Nephron (organoid): Measurements from ENCODE around the gene PARP2.

Source experiments
- H3K27ac Mint-ChIP-seq, 3 experiments: 2 replicates each; pipeline ENCODE4 v1.8.0; 2020; ENCODE audit warnings: mixed read lengths in 3 of 3, mild to moderate bottlenecking in 2 of 3, moderate library complexity in 1 of 3
- H3K27me3 Mint-ChIP-seq: 2 replicates; pipeline ENCODE4 v1.8.0; 2021; ENCODE audit warnings: low read depth, mild to moderate bottlenecking, moderate library complexity, mixed read lengths
- H3K36me3 Mint-ChIP-seq: 2 replicates; pipeline ENCODE4 v1.8.0; 2020; ENCODE audit warnings: low read depth, mixed read lengths
- H3K4me1 Mint-ChIP-seq: 2 replicates; pipeline ENCODE4 v1.8.0; 2020; ENCODE audit warnings: mixed read lengths
- H3K4me3 Mint-ChIP-seq, 3 experiments: 2 replicates each; pipeline ENCODE4 v1.8.0; 2020; ENCODE audit warnings: mild to moderate bottlenecking in 3 of 3, mixed read lengths in 3 of 3, moderate library complexity in 2 of 3
- H3K9me3 Mint-ChIP-seq: 2 replicates; pipeline ENCODE4 v1.8.0; 2020; ENCODE audit warnings: mixed read lengths
- CTCF ChIP-seq, 3 experiments: fragments of 200-600 bp; sonication (generic); IDR thresholded peaks; one replicate each; pipeline ENCODE4 v1.5.0; 2021; ENCODE audit warnings: antibody characterized with exemption in 3 of 3; ENCODE audit not compliant: unreplicated experiment in 3 of 3

Gene PARP2

GRCh38 chr14:20383032-20383431, 39.6 kb downstream of the PARP2 start:
- TF ChIP-seq CTCF (IDR thresholded peaks at IDR 0.05; ENCODE audit: unreplicated experiment in 3 of 3) = no peak
- no peak overlapping the region for H3K27ac Mint-ChIP-seq
- H3K4me3 Mint-ChIP-seq = no peak overlapping the region
- H3K36me3 Mint-ChIP-seq = peaks cover 41% of the 10 kb centered on the region
- no peaks in the 10 kb centered on the region for H3K9me3 Mint-ChIP-seq
- no peaks in the 10 kb centered on the region for H3K27me3 Mint-ChIP-seq
- no peaks in the 10 kb centered on the region for H3K4me1 Mint-ChIP-seq

GRCh38 chr14:20383636-20384035, 40.2 kb downstream of the PARP2 start:
- TF ChIP-seq CTCF (IDR thresholded peaks at IDR 0.05; ENCODE audit: unreplicated experiment in 3 of 3) = no peak
- Mint-ChIP-seq H3K9me3 (no peaks in the 10 kb centered on the region), H3K4me1 (no peaks in the 10 kb centered on the region)

GRCh38 chr14:20384321-20384720, 40.9 kb downstream of the PARP2 start:
- H3K27ac Mint-ChIP-seq = no peak overlapping the region
- no peaks in the 10 kb centered on the region for H3K27me3 Mint-ChIP-seq
- H3K36me3 Mint-ChIP-seq = peaks cover 51% of the 10 kb centered on the region
- no peaks in the 10 kb centered on the region for H3K9me3 Mint-ChIP-seq
- H3K4me3 Mint-ChIP-seq = no peak overlapping the region
- TF ChIP-seq CTCF (IDR thresholded peaks at IDR 0.05; ENCODE audit: unreplicated experiment in 3 of 3) = no peak
- H3K4me1 Mint-ChIP-seq = no peaks in the 10 kb centered on the region

More at GRCh38 chr14:20383636-20384035, 40.2 kb downstream of the PARP2 start:
- Mint-ChIP-seq H3K36me3 (peaks cover 47% of the 10 kb centered on the region), H3K4me3 (no peak overlapping the region), H3K27ac (no peak overlapping the region), H3K27me3 (no peaks in the 10 kb centered on the region)

GRCh38 chr14:20384886-20385285, 41.5 kb downstream of the PARP2 start:
- no peak overlapping the region for H3K4me3 Mint-ChIP-seq
- TF ChIP-seq CTCF (IDR thresholded peaks at IDR 0.05; ENCODE audit: unreplicated experiment in 3 of 3) = no peak
- H3K4me1 Mint-ChIP-seq = no peaks in the 10 kb centered on the region
- no peaks in the 10 kb centered on the region for H3K27me3 Mint-ChIP-seq
- no peak overlapping the region for H3K27ac Mint-ChIP-seq
- H3K9me3 Mint-ChIP-seq = no peaks in the 10 kb centered on the region
- H3K36me3 Mint-ChIP-seq = peaks cover 52% of the 10 kb centered on the region

GRCh38 chr14:20386276-20386855, 42.9 kb downstream of the PARP2 start:
- Mint-ChIP-seq H3K4me1 (no peaks in the 10 kb centered on the region), H3K27ac (no peak overlapping the region), H3K9me3 (no peaks in the 10 kb centered on the region), H3K4me3 (no peak overlapping the region), H3K27me3 (no peaks in the 10 kb centered on the region), H3K36me3 (peaks cover 49% of the 10 kb centered on the region)
- TF ChIP-seq CTCF (IDR thresholded peaks at IDR 0.05; ENCODE audit: unreplicated experiment in 3 of 3) = no peak

- no peak overlapping the region for H3K27ac Mint-ChIP-seq
- H3K36me3 Mint-ChIP-seq = peaks cover 47% of the 10 kb centered on the region
- H3K4me3 Mint-ChIP-seq = no peak overlapping the region
- no peaks in the 10 kb centered on the region for H3K27me3 Mint-ChIP-seq
- TF ChIP-seq CTCF (IDR thresholded peaks at IDR 0.05; ENCODE audit: unreplicated experiment in 3 of 3) = no peak
- no peaks in the 10 kb centered on the region for H3K4me1 Mint-ChIP-seq
- no peaks in the 10 kb centered on the region for H3K9me3 Mint-ChIP-seq
Observed at GRCh38 chr14:20387576-20387975, 44.1 kb downstream of the PARP2 start.
